Neuronal stem cell (in vitro differentiated cells): Measurements from ENCODE around the gene SC5D.

ENCODE experiments used
- DNase-seq: peaks from one replicate; pipeline ENCODE4 v3.0.0-alpha.2; 2013; ENCODE audit warnings: low spot score
- H2AFZ ChIP-seq: one replicate; pipeline ENCODE4 v1.6.1; 2013; ENCODE audit warnings: mild to moderate bottlenecking, low read length, inconsistent platforms
- H2AK5ac ChIP-seq: 2 replicates; pipeline ENCODE4 v1.6.1; 2013; ENCODE audit warnings: low read depth, mild to moderate bottlenecking, inconsistent platforms, low read length, moderate library complexity, mixed read lengths
- H2BK120ac ChIP-seq: 2 replicates; pipeline ENCODE4 v1.6.1; 2013; ENCODE audit warnings: low read depth, mild to moderate bottlenecking, inconsistent platforms, low read length, moderate library complexity, mixed read lengths
- H2BK12ac ChIP-seq: one replicate; pipeline ENCODE4 v1.6.1; 2013; ENCODE audit warnings: low read length, inconsistent platforms
- H2BK15ac ChIP-seq: 2 replicates; pipeline ENCODE4 v1.6.1; 2013; ENCODE audit warnings: mild to moderate bottlenecking, low read length, inconsistent platforms, mixed read lengths
- H2BK5ac ChIP-seq: one replicate; pipeline ENCODE4 v1.6.1; 2013; ENCODE audit warnings: inconsistent platforms, mild to moderate bottlenecking, low read length, moderate library complexity
- H3K14ac ChIP-seq: one replicate; pipeline ENCODE4 v1.6.1; 2013; ENCODE audit warnings: low read length, inconsistent platforms
- H3K18ac ChIP-seq: 2 replicates; pipeline ENCODE4 v1.6.1; 2013; ENCODE audit warnings: low read length, inconsistent platforms
- H3K23ac ChIP-seq: 2 replicates; pipeline ENCODE4 v1.6.1; 2013; ENCODE audit warnings: low read depth, mild to moderate bottlenecking, mixed read lengths, low read length, inconsistent platforms; ENCODE audit not compliant: poor library complexity
- H3K27ac ChIP-seq: replicated peaks from 3 replicates; pipeline ENCODE4 v1.5.1; 2013; ENCODE audit warnings: low read length, inconsistent platforms
- H3K27me3 ChIP-seq, 3 experiments: 2 replicates each; pipeline ENCODE4 v1.6.1; 2013; ENCODE audit warnings: low read length in 3 of 3, mild to moderate bottlenecking in 2 of 3, inconsistent platforms in 1 of 3, low read depth in 1 of 3, mixed read lengths in 1 of 3, moderate library complexity in 1 of 3; ENCODE audit not compliant: control insufficient read depth in 3 of 3, insufficient read depth in 3 of 3
- H3K36me3 ChIP-seq, 2 donors: replicated peaks in 1 of 2; 2 replicates each; pipeline ENCODE4 v1.6.1; 2013; ENCODE audit warnings: low read length in 2 of 2; ENCODE audit not compliant: control insufficient read depth in 2 of 2, insufficient read depth in 2 of 2
- H3K4ac ChIP-seq: 2 replicates; pipeline ENCODE4 v1.6.1; 2013; ENCODE audit warnings: inconsistent platforms, mild to moderate bottlenecking, low read length, moderate library complexity
- H3K4me1 ChIP-seq, 2 donors: 1 replicate in 1 of 2; 2 replicates in 1 of 2; pipeline ENCODE4 v1.6.1; 2013; ENCODE audit warnings: low read length in 2 of 2, low read depth in 1 of 2; ENCODE audit not compliant: control insufficient read depth in 2 of 2, insufficient read depth in 1 of 2
- H3K4me2 ChIP-seq: one replicate; pipeline ENCODE4 v1.6.1; 2013; ENCODE audit warnings: mild to moderate bottlenecking, low read length, inconsistent platforms; ENCODE audit not compliant: insufficient read depth, poor library complexity, severe bottlenecking
- H3K4me3 ChIP-seq, 2 donors: 2 replicates each; pipeline ENCODE4 v1.5.1; 2013; ENCODE audit warnings: low read length in 2 of 2, mild to moderate bottlenecking in 2 of 2, inconsistent platforms in 1 of 2, moderate library complexity in 1 of 2
- H3K79me1 ChIP-seq: one replicate; pipeline ENCODE4 v1.6.1; 2013; ENCODE audit warnings: low read depth, mild to moderate bottlenecking, inconsistent platforms, low read length, moderate library complexity
- H3K9ac ChIP-seq: one replicate; pipeline ENCODE4 v1.6.1; 2013; ENCODE audit warnings: mild to moderate bottlenecking, low read depth, low read length, inconsistent platforms; ENCODE audit not compliant: poor library complexity
- H3K9me3 ChIP-seq, 2 donors: replicated peaks in 1 of 2; 2 replicates each; pipeline versions ENCODE3 to v1.6.1; 2013; ENCODE audit warnings: low read length in 2 of 2, mild to moderate bottlenecking in 2 of 2, inconsistent platforms in 1 of 2, low read depth in 1 of 2, mixed read lengths in 1 of 2, moderate library complexity in 1 of 2; ENCODE audit not compliant: control insufficient read depth in 2 of 2, insufficient read depth in 1 of 2
- H4K8ac ChIP-seq: one replicate; pipeline ENCODE4 v1.6.1; 2013; ENCODE audit warnings: low read depth, mild to moderate bottlenecking, inconsistent platforms, low read length, moderate library complexity
- H4K91ac ChIP-seq: one replicate; pipeline ENCODE4 v1.6.1; 2013; ENCODE audit warnings: low read length, low read depth, mild to moderate bottlenecking, inconsistent platforms; ENCODE audit not compliant: poor library complexity
- WGBS, 2 donors: extraction: QIAGEN DNeasy Blood & Tissue Kit; methylation state at CpG; one replicate each; pipeline ENCODE4 v1.1.7; 2013; ENCODE audit warnings: missing lambda C conversion rate in 2 of 2, mixed read lengths in 1 of 2; ENCODE audit not compliant: insufficient read length in 2 of 2, insufficient replicate concordance in 1 of 2; ENCODE audit errors: extremely low coverage in 2 of 2; 5-methylcytosine and 5-hydroxymethylcytosine counted together

The SC5D gene

DNA sequence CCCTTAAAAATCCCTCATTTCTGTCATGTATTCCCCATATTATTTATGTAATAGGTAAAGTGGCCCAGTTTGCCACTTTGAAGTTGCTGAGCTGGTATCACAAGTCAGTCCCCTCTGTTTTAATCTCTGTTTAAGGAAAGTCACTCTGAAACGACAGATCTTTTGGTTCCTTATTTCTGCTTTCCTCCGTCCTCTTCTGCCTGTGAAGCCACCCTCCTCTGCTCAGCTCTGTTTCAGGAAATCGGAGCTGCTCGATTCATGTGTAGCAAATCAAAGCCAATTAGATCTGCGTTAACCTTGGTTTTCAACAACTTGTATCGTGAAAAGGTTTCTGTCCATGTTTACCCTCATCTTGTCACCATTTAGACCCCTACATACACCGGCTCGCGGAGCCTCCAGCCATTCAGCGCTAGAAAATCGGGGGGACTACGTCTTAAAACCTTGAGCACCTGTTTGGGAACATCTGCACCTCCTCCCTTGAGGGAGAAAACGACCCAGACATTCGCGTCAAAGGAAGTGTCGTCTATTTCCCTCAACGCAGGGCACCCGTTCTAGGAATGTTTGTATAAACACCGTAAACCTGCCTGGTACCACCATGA is 576 bp upstream of the SC5D start:
- Histone ChIP-seq H3K4me1 (peaks cover 1 to 12% of the 10 kb centered on the region in 2 donors), H3K18ac (peak overlapping the region; percentile 58), H2BK15ac (no peak overlapping the region), H4K8ac (no peak overlapping the region), H2BK12ac (no peak overlapping the region), H3K14ac (no peak overlapping the region), H2BK120ac (no peak overlapping the region), H3K27me3 (no peaks in the 10 kb centered on the region), H2AK5ac (no peak overlapping the region), H3K9ac (no peak overlapping the region), H3K4me3 (peak overlapping the region; percentile 78 to 88), H2BK5ac (no peak overlapping the region), H3K4me2 (peak overlapping the region; percentile 78), H4K91ac (no peak overlapping the region), H3K23ac (no peak overlapping the region), H2AFZ (peak overlapping the region; percentile 72), H3K9me3 (peaks cover 0 to 24% of the 10 kb centered on the region in 2 donors), H3K4ac (no peak overlapping the region), H3K36me3 (peaks cover 0 to 26% of the 10 kb centered on the region in 2 donors), H3K79me1 (peaks cover 2% of the 10 kb centered on the region), H3K27ac (peak overlapping the region; percentile 29)
- DNase-seq = no peak
- WGBS, 2 donors = no CpG with 5 or more reads among the region's 19 CpGs

- Histone ChIP-seq H3K4me2 (peak overlapping the region; percentile 57), H3K14ac (no peak overlapping the region), H3K27ac (no peak overlapping the region), H4K91ac (no peak overlapping the region), H2AFZ (peak overlapping the region; percentile 63), H2BK15ac (no peak overlapping the region), H3K9me3 (peaks cover 0 to 36% of the 10 kb centered on the region in 2 donors), H3K4me3 (peak overlapping the region; percentile 88 to 94), H3K36me3 (peaks cover 0 to 38% of the 10 kb centered on the region in 2 donors), H2BK12ac (no peak overlapping the region), H2BK5ac (no peak overlapping the region), H3K9ac (no peak overlapping the region), H2BK120ac (no peak overlapping the region), H3K4ac (no peak overlapping the region), H3K18ac (no peak overlapping the region), H2AK5ac (no peak overlapping the region), H4K8ac (no peak overlapping the region), H3K23ac (no peak overlapping the region), H3K4me1 (peaks cover 1 to 12% of the 10 kb centered on the region in 2 donors), H3K27me3 (no peaks in the 10 kb centered on the region), H3K79me1 (peaks cover 2% of the 10 kb centered on the region)
- WGBS, 2 donors = no CpG with 5 or more reads among the region's 5 CpGs
- no peak for DNase-seq
Measured at GRCh38 chr11:121293288-121293594, 670 bp downstream of the SC5D start.

- H3K36me3 ChIP-seq = peaks cover 0 to 58% of the 10 kb centered on the region in 2 donors
- no peak overlapping the region for H2AK5ac ChIP-seq
- no peak overlapping the region for H4K8ac ChIP-seq
- H4K91ac ChIP-seq = no peak overlapping the region
- no peak overlapping the region for H2BK15ac ChIP-seq
- no peak overlapping the region for H2BK120ac ChIP-seq
- H3K79me1 ChIP-seq = peaks cover 2% of the 10 kb centered on the region
- DNase-seq = peak; percentile 14
- no peak overlapping the region for H3K4ac ChIP-seq
- H3K27me3 ChIP-seq = no peaks in the 10 kb centered on the region
- H3K27ac ChIP-seq = no peak overlapping the region
- no peak overlapping the region for H2BK12ac ChIP-seq
- no CpG with 5 or more reads among the region's 8 CpGs for WGBS, 2 donors
- H3K18ac ChIP-seq = no peak overlapping the region
- H3K14ac ChIP-seq = no peak overlapping the region
- peak overlapping the region in 1 of 2 donors; percentile 88 for H3K4me3 ChIP-seq
- no peak overlapping the region for H3K9ac ChIP-seq
- no peak overlapping the region for H2BK5ac ChIP-seq
- no peak overlapping the region for H3K23ac ChIP-seq
- no peak overlapping the region for H2AFZ ChIP-seq
- H3K9me3 ChIP-seq = peaks cover 0 to 44% of the 10 kb centered on the region in 2 donors
- peaks cover 3 to 12% of the 10 kb centered on the region in 2 donors for H3K4me1 ChIP-seq
- no peak overlapping the region for H3K4me2 ChIP-seq
Measured at GRCh38 chr11:121295246-121296029, 2.9 kb downstream of the SC5D start.

DNA sequence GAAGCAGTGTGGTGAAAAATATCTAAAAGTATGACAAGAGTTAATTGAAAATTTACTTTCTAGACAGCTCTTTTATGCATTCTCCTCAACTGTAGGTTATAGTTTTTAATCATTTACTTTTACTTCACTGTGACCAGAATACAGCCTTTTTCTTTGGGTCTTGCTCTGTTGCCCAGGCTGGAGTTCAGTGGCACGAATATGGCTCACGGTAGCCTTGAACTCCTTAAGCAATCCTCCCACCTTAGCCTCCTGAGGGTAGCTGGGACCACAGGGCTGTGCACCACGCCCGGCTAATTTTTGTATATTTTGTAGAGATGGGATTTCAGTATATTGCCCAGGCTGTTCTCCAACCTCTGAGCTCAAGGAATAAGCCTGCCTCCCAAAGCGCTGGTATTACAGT is 5.3 kb downstream of the SC5D start:
- Histone ChIP-seq H3K27me3 (no peaks in the 10 kb centered on the region), H3K9me3 (peaks cover 0 to 49% of the 10 kb centered on the region in 2 donors), H3K4me1 (peaks cover 3 to 9% of the 10 kb centered on the region in 2 donors), H3K4me2 (no peak overlapping the region), H2BK5ac (no peak overlapping the region), H4K8ac (no peak overlapping the region), H3K18ac (no peak overlapping the region), H2BK120ac (no peak overlapping the region), H3K4me3 (no peak overlapping the region), H3K36me3 (peaks cover 0 to 83% of the 10 kb centered on the region in 2 donors), H2BK12ac (no peak overlapping the region), H3K14ac (no peak overlapping the region), H3K27ac (no peak overlapping the region), H2AK5ac (no peak overlapping the region), H3K4ac (no peak overlapping the region), H2BK15ac (no peak overlapping the region), H3K79me1 (peaks cover 2% of the 10 kb centered on the region), H2AFZ (no peak overlapping the region), H3K9ac (no peak overlapping the region), H3K23ac (no peak overlapping the region), H4K91ac (no peak overlapping the region)
- no peak for DNase-seq
- no CpG with 5 or more reads among the region's 5 CpGs for WGBS, 2 donors
